HG02852 (cell line): ENCODE measurements around the gene MSI2.
"Not testable (repeated sequence)": the region's sequence is repeated elsewhere in the genome, so short reads cannot be mapped to it uniquely, and the experiment has no call there.

Experiments
- ATAC-seq: cut with Tn5 transposase; IDR thresholded peaks from one replicate; pipeline ENCODE4 v1.9.1; 2021; ENCODE audit warnings: mild to moderate bottlenecking, moderate library complexity; ENCODE audit not compliant: unreplicated experiment

Gene MSI2

DNA sequence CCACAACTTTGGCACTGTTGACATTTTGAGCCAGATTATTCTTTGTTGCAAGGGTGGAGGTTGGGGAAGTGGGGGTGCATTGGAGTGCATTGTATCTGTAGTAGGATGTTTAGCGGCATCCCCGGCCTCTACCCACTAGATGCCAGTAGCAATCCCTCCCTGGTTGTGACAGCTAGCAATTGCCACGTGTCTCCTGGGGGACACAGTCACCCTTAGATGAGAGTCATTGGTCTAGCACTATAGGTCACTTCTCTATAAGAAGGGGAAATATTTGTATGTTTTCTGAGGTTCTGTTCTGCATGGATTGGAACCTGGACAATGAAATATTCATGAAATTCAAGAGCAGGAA is 32.4 kb downstream of the MSI2 start:
- no peak for ATAC-seq

GRCh38 chr17:57289130-57289529 is 32.8 kb downstream of the MSI2 start:
- no peak for ATAC-seq

GRCh38 chr17:57289613-57290012 is 33.3 kb downstream of the MSI2 start:
- no peak for ATAC-seq

DNA sequence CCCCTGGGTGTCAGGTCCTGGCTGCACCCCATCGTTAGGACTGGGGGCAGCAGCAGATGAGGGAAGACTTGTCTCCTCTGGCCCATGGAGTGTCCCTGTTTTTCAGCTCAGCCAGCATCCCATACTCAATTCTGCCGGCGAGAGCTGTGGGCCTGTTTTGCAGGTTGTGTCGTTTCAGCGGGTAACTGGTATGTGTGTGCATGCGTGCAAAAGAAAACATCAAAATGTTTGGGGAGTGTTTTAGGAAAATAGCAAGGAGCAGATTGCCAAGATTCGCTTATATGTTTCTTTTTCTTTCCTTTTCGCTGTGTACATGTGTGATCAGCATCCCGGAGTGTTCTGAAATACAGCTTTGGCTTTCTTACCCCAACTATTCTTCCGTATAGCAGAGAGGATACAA is 34.7 kb downstream of the MSI2 start:
- no peak for ATAC-seq

DNA sequence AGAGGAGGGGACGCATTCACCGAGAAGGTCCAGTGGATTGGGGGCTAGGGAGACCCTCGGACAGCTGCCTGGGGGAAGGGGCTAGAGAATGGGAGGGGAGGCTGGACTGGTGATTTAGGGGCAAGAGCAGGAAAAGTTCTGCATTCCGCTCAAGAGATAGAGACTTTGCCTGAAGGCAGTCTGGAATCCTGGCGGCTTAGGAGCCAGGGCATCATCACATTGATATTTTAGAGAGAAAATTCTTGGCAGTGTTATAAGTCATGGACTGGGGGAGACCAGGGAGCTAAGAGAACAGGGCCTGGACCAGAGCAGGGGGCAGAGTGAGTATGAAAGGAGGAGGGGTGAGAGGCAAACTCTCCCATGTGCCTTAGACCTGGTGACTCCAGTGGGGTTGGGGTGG is 35.8 kb downstream of the MSI2 start:
- no peak for ATAC-seq

GRCh38 chr17:57293077-57293476 is 36.8 kb downstream of the MSI2 start:
- no peak for ATAC-seq

DNA sequence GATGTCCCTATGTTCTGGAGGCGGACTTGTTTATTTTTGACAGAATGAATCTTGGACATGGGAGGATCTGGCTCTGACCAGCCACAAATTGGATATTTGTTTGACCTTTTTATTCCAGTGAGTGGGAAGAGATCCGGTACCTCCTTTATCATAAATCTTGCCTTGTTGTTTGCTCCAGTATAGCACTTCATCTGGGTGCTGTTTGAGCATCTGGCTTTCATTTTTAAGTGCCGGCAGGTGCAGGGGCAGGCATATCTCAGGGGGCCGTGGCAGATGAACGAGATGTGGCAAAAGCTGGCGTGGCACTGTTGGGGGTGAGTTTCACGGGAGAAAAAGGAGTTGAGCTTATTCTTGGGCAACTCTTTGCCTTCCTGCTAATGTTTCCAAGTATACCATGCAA is 37.8 kb downstream of the MSI2 start:
- no peak for ATAC-seq

GRCh38 chr17:57294629-57295501 is 38.5 kb downstream of the MSI2 start:
- no peak for ATAC-seq

DNA sequence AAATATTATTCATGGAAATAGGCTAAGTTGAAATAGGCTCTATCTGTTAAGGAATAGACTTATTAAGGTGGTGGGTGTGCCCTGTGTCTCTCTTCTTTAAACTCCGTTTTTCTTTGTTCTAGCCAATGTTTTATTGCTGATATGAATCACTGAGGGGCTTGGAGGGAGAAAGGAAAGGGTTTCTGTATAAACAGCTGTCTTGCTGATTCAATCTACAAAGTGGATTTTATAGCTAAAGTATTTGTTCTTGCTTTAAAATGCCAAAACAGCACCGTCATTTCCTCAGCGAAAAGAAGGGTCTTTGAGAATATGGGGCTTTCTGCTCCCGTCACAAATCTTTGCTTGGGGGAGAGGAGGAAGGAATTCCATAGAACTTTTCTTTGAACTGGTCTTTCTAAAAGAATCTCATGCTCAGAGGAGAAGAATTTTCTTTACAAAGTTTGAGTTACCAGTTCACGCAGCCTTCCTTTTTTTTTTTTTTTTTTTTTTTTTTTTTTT is 39.3 kb downstream of the MSI2 start:
- no peak for ATAC-seq

DNA sequence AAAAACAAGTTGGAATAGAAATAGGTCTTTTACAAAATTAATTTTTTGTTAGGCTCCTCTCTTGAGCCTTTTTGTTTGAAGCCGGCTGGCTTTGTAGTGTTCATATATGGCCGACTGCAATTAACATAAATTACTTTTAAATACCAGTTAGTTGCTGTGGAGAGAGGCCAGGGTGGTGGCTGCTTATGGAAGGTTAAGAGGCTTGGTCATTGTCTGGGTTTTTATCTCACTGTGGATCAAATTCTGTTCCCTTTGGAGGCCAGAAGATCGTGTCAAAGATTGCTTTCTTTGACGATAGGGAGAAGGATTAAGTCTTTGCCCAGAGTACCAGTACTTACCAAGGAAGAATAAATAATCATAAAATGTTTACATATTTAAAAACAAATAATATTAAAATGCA is 39.9 kb downstream of the MSI2 start:
- no peak for ATAC-seq

DNA sequence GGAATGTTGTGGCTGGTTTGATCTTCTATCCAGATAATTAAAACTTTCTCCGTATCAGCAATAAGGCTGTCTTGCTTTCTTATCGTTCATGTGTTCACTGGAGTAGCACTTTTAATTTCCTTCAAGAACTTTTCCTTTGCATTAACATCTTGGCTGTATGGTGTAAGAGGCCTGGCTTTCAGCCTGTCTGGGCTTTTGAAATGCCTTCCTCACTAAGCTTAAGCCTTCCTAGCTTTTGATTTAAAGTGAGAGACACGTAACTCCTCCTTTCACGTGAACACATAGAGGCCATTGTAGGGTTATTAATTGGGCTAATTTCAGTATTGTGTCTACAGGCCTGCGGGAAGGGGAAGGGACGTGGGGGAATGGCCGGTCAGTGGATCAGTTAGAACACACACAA is 42.9 kb downstream of the MSI2 start:
- ATAC-seq = no peak

DNA sequence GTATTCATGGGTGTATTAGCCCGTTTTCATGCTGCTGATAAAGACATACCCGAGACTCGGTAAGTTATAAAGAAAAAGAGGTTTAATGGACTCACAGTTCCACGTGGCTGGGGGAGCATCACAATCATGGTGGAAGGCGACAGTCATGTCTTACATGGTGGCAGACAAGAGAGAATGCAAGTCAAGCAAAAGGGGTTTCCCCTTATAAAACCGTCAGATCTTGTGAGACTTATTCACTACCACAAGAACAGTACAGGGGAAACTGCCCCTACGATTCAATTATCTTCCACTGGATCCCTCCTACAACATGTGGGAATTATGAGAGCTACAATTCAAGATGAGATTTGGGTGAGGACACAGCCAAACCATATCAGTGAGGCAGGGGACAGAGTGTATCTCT is 44.3 kb downstream of the MSI2 start:
- ATAC-seq = not testable (repeated sequence)

GRCh38 chr17:57302690-57303465 is 46.6 kb downstream of the MSI2 start:
- no peak for ATAC-seq

- ATAC-seq = no peak
These were observed 48.9 kb downstream of the MSI2 start for GRCh38 chr17:57305144-57305728.

- ATAC-seq = no peak
These were observed 49.7 kb downstream of the MSI2 start for GRCh38 chr17:57305908-57306504.

GRCh38 chr17:57308543-57309186 is 52.3 kb downstream of the MSI2 start:
- ATAC-seq = no peak

DNA sequence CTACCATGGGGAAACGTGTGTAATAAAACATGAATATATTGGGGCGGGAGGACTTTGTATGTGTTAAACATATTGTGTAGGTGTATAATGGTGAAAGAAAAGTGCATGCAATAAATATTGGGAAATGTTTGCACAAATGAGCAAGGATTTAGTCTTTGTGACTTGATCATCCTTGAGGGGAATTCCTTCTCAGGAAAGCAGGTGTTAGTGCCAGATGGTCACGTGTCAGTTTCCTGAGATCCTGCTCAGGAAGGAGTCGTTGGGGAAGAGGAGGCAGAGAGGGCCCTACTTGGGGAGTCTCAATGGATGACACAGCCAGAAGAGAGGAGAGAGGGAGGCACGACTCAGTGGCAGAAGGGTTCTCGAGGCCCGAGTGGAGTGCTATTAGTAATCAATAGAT is 53.2 kb downstream of the MSI2 start:
- ATAC-seq = no peak

- ATAC-seq = no peak
These were observed 55.2 kb downstream of the MSI2 start for GRCh38 chr17:57311281-57312216.

DNA sequence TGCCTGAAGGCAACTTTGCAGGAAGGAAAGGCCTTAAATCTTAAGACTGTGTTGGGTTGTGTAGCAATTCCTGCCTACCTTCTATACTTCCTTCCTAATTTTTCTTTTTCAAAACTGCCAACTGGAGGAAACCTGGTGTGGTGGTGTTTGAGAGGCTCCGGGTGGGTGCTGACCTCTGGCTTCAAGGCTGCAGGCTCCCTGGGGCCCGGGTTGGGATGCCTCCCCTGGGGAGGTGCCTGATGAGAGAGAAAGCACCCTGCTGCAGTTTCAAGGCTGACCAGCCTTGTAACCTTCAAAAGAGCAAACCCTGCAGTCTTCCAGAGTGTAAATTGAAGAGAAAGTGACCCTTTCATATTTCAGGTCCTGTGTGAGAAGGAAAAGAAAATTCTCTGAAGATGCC is 55.9 kb downstream of the MSI2 start:
- no peak for ATAC-seq
